ENCODE measurements around the gene KRT34. TPM values are rescaled to one million over a fixed set of nuclear protein-coding genes. Genes with fewer than 3 reads are reported as not detected.

KRT34 gene
- total RNA-seq, 5 donors from 2014 or later (not counting 1 experiment from before 2014, with no cell fraction given): not detected

GRCh38 chr17:41328207-41328606, 53.9 kb downstream of the KRT34 start:
- H3K4me1 Mint-ChIP-seq: peaks cover 29 to 56% (median 54%) of the 10 kb centered on the region in 3 donors
- Histone ChIP-seq H3K27ac (ENCODE audit: low read length) (no peak overlapping the region), H3K9me3 (no peaks in the 10 kb centered on the region), H3K4me1 (ENCODE audit: control insufficient read depth in 1 of 2, extremely low read depth in 1 of 2, insufficient read depth in 2 of 2, low read length in 2 of 2) (peaks cover 0 to 65% of the 10 kb centered on the region in 2 experiments), H3K27me3 (replicated peaks in 1 of 2; ENCODE audit: control insufficient read depth in 2 of 2, extremely low read depth in 1 of 2, insufficient read depth in 2 of 2, low read length in 1 of 2) (peaks cover 0 to 2% of the 10 kb centered on the region in 2 experiments), H3K36me3 (ENCODE audit: control insufficient read depth in 2 of 2, extremely low read depth in 1 of 2, insufficient read depth in 1 of 2, low read length in 1 of 2) (no peaks in the 10 kb centered on the region), H3K4me3 (ENCODE audit: control insufficient read depth in 1 of 2, extremely low read depth in 1 of 2, low read length in 1 of 2) (no peak overlapping the region)
- no peaks in the 10 kb centered on the region for H3K27me3 Mint-ChIP-seq
- H3K27ac Mint-ChIP-seq: peak overlapping the region in 1 of 2 donors; percentile 19
- DNase-seq: no peak
- no peaks in the 10 kb centered on the region for H3K9me3 Mint-ChIP-seq
- ATAC-seq (replicated peaks in 1 of 4): no peak
- H3K4me3 Mint-ChIP-seq: no peak overlapping the region
- ChIA-PET CTCF (no interaction called here), POLR2A (interaction anchor here in 1 of 2 donors (0.6 kb wide), 1 partner anchor 11 kb away, joined by 3 read pairs; no protein-coding TSS in a partner anchor)
- H3K36me3 Mint-ChIP-seq: no peaks in the 10 kb centered on the region
- WGBS (ENCODE audit: insufficient coverage): 74% methylated on average over 7 of the region's 7 CpGs

Other genes starting within 250 kb of the KRT34 start
- not detected for gene KRTAP4-6, start 241.8 kb downstream of the KRT34 start, total RNA-seq
- gene KRTAP4-5, start 232.5 kb downstream of the KRT34 start, total RNA-seq: not detected
- not detected for gene KRTAP4-4, start 221.6 kb downstream of the KRT34 start, total RNA-seq
- not detected for gene KRTAP4-3, start 214.1 kb downstream of the KRT34 start, total RNA-seq
- gene KRTAP4-2, start 204.1 kb downstream of the KRT34 start, total RNA-seq: not detected
- not detected for gene KRTAP4-1, start 197.4 kb downstream of the KRT34 start, total RNA-seq
- not detected for gene KRTAP9-1, start 192.4 kb downstream of the KRT34 start, total RNA-seq
- gene KRTAP9-2, start 155.7 kb downstream of the KRT34 start, total RNA-seq: not detected
- not detected for gene KRTAP9-3, start 149.9 kb downstream of the KRT34 start, total RNA-seq
- gene KRTAP9-8, start 144.3 kb downstream of the KRT34 start, total RNA-seq: not detected
- not detected for gene KRTAP9-4, start 132.6 kb downstream of the KRT34 start, total RNA-seq
- gene KRTAP9-9, start 126.9 kb downstream of the KRT34 start, total RNA-seq: not detected
- gene KRTAP9-6, start 116.9 kb downstream of the KRT34 start, total RNA-seq: not detected
- gene KRTAP9-7, start 106.6 kb downstream of the KRT34 start, total RNA-seq: not detected
- gene KRTAP29-1, start 79.5 kb downstream of the KRT34 start, total RNA-seq: under 1 TPM in 2 of 5 donors, not detected in 3; 0.43 to 0.84 TPM
- 1 to 10 TPM in 1 of 5 donors, under 1 TPM in 3, not detected in 1; 0.16 to 1.1 (median 0.45) TPM for gene KRTAP16-1, start 73.0 kb downstream of the KRT34 start, total RNA-seq
- gene KRTAP17-1, start 66.6 kb downstream of the KRT34 start, total RNA-seq: not detected
- not detected for gene KRT33A, start 31.5 kb downstream of the KRT34 start, total RNA-seq
- not detected for gene KRT33B, start 12.5 kb downstream of the KRT34 start, total RNA-seq
- gene KRT31, start 15.3 kb upstream of the KRT34 start, total RNA-seq: not detected
- gene KRT37, start 42.3 kb upstream of the KRT34 start, total RNA-seq: not detected
- gene KRT38, start 58.7 kb upstream of the KRT34 start, total RNA-seq: not detected
- not detected for gene KRT32, start 85.1 kb upstream of the KRT34 start, total RNA-seq
- gene KRT35, start 98.8 kb upstream of the KRT34 start, total RNA-seq: not detected
- not detected for gene KRT36, start 107.6 kb upstream of the KRT34 start, total RNA-seq
- not detected for gene KRT13, start 123.3 kb upstream of the KRT34 start, total RNA-seq
- gene KRT15, start 136.6 kb upstream of the KRT34 start, total RNA-seq: under 1 TPM in 2 of 5 donors, not detected in 3; 0.18 to 0.63 TPM
- gene KRT19, start 146.0 kb upstream of the KRT34 start, total RNA-seq: 1 to 10 TPM in 3 of 5 donors, not detected in 2; 3.8 to 4.8 (median 4.1) TPM
- gene KRT9, start 189.8 kb upstream of the KRT34 start, total RNA-seq: not detected
- gene KRT14, start 204.6 kb upstream of the KRT34 start, total RNA-seq: not detected
- not detected for gene KRT16, start 230.5 kb upstream of the KRT34 start, total RNA-seq
- gene KRT17, start 242.3 kb upstream of the KRT34 start, total RNA-seq: not detected

Data from T-cell (primary cell).